ENCODE data around the gene FOXP4.

- TF ChIP-seq, protein P1, sequence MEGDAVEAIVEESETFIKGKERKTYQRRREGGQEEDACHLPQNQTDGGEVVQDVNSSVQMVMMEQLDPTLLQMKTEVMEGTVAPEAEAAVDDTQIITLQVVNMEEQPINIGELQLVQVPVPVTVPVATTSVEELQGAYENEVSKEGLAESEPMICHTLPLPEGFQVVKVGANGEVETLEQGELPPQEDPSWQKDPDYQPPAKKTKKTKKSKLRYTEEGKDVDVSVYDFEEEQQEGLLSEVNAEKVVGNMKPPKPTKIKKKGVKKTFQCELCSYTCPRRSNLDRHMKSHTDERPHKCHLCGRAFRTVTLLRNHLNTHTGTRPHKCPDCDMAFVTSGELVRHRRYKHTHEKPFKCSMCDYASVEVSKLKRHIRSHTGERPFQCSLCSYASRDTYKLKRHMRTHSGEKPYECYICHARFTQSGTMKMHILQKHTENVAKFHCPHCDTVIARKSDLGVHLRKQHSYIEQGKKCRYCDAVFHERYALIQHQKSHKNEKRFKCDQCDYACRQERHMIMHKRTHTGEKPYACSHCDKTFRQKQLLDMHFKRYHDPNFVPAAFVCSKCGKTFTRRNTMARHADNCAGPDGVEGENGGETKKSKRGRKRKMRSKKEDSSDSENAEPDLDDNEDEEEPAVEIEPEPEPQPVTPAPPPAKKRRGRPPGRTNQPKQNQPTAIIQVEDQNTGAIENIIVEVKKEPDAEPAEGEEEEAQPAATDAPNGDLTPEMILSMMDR (IDR thresholded peaks at IDR 0.05 in 2 of 3, conservative IDR thresholded peaks at IDR 0.05 in 1 of 3; ENCODE audit: borderline replicate concordance in 1 of 3, insufficient read depth in 1 of 3, low read depth in 2 of 3, low read length in 2 of 3), result no peak
- TF ChIP-seq, protein P2, sequence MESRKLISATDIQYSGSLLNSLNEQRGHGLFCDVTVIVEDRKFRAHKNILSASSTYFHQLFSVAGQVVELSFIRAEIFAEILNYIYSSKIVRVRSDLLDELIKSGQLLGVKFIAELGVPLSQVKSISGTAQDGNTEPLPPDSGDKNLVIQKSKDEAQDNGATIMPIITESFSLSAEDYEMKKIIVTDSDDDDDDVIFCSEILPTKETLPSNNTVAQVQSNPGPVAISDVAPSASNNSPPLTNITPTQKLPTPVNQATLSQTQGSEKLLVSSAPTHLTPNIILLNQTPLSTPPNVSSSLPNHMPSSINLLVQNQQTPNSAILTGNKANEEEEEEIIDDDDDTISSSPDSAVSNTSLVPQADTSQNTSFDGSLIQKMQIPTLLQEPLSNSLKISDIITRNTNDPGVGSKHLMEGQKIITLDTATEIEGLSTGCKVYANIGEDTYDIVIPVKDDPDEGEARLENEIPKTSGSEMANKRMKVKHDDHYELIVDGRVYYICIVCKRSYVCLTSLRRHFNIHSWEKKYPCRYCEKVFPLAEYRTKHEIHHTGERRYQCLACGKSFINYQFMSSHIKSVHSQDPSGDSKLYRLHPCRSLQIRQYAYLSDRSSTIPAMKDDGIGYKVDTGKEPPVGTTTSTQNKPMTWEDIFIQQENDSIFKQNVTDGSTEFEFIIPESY (IDR thresholded peaks at IDR 0.05; ENCODE audit: extremely low read depth, insufficient replicate concordance, low read length), result no peak
- no peak for TF ChIP-seq EZH2 (IDR thresholded peaks at IDR 0.05)
- TF ChIP-seq REST (IDR thresholded peaks at IDR 0.05; ENCODE audit: low read depth), result no peak
- TF ChIP-seq EGR1 (IDR thresholded peaks at IDR 0.05; ENCODE audit: low read depth), result no peak
- TF ChIP-seq ZNF274 (IDR thresholded peaks at IDR 0.05; ENCODE audit: low read depth, low read length), result no peak
Measured at GRCh38 chr6:41593839-41594238, 47.7 kb downstream of the FOXP4 start.

Measured in HCT116 (cell line).